CD4-positive, alpha-beta T cell treated with Interleukin-4 for 4 hours (primary cell): ENCODE data around the gene PTPRN2.
"Not testable (repeated sequence)": the region's sequence is repeated elsewhere in the genome, so short reads cannot be mapped to it uniquely, and the experiment has no call there.

Experiments used
- DNase-seq: peaks from one replicate; pipeline ENCODE4 v3.0.0-alpha.2; 2020

The PTPRN2 gene

DNA sequence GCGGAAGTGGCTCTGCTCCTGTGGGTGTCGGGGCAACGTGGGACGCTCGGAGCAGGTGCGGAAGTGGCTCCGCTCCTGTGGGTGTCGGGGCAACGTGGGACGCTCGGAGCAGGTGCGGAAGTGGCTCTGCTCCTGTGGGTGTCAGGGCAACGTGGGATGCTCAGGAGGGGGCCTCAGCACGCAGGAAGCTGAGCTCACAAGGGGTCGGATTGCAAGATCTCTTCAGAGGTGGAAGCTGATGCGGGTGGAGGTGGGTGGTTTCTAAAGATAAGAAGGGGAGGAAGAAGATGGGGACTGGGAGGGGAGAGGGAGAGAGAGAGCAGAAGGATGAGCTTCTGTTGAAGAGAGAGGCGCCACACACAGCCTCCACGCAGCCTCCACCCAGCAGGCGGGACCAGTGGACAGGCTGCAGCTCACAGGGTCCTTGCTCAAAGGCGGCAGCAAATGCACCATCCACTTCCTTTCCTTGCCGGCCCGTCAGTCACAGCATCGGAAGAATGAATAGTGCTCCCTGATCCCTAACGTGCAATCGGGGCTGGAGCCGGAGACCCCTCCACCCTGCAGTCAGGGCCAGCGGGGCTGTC is 78.7 kb downstream of the PTPRN2 start:
- no peak for DNase-seq

DNA sequence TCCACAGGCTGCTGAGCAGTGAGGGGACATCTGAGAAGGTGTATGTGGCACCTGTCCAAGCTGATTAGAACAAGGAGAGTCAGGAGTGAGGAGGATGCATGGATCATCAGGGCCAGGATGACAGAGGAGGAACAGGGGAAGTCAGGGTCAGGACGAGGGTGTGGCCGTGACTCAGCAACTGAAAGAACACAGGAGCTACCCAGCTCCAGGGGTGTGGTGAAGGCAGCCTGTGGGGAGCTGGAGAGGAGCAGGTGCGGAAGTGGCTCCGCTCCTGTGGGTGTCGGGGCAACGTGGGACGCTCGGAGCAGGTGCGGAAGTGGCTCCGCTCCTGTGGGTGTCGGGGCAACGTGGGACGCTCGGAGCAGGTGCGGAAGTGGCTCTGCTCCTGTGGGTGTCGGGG is 79.3 kb downstream of the PTPRN2 start:
- not testable (repeated sequence) for DNase-seq

DNA sequence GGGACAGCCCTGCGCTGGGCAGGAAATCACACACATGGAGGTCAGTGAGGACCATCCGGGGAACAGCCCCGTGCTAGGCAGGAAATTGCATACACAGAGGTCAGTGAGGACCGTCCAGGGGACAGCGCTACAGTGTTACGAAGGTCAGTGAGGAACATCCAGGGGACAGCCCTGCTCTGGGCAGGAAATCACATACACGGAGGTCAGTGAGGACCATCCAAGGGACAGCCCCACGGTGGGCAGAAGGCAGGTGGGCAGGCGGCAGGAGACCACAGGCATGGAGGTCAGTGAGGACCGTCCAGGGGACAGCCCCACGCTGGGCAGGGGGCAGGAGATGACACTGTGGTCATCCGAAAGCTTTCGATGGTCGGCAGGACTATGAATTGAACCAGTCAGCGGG is 79.7 kb downstream of the PTPRN2 start:
- DNase-seq = no peak

DNA sequence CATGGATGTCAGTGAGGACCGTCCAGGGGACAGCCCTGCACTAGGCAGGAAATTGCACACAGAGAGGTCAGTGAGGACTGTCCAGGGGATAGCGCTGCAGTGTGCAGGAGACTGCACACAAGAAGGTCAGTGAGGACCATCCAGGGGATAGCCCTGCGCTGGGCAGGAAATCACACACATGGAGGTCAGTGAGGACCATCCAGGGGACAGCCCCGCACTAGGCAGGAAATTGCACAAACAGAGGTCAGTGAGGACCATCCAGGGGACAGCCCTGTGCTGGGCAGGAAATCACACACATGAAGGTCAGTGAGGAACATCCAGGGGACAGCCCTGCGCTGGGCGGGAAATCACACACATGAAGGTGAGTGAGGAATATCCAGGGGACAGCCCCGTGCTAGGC is 80.4 kb downstream of the PTPRN2 start:
- not testable (repeated sequence) for DNase-seq

DNA sequence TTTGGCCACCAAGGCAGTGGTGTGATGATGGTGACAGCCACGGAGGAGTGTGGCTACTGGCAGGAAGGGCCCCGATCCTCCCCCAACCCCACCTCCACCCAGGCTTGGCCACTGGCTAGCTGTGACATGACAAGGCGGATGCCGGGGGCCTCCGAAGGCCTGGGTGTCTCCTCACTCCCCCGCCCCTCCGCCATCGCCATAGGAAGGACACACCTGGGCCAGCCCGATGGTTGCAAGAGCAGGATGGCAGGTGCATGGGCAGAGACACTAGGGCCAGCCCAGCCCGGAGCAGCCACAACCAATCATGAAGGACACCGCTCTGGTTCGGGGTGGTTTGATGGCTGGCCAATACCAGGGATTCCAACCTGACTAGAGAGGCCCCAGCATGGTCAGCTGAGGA is 81.0 kb downstream of the PTPRN2 start:
- DNase-seq = no peak

DNA sequence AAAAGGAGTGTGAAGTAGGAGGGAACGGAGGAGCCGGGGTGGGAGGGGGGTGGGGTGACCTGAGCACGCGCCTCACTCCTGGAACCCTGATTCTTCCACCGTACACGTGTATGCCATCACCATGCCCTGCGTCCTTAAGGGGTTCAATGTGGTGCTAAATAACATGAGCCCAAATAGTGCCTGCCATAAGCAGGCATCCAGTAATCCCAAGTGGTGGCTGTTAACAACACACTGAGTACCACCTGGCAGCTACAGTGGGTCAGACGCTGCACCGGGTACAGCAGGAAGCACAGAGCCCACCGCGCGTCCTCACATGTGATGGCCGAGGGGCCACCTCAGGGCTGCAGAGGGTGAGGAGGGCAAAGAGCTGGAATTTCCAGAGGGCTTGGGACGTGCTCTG is 81.9 kb downstream of the PTPRN2 start:
- DNase-seq = no peak

DNA sequence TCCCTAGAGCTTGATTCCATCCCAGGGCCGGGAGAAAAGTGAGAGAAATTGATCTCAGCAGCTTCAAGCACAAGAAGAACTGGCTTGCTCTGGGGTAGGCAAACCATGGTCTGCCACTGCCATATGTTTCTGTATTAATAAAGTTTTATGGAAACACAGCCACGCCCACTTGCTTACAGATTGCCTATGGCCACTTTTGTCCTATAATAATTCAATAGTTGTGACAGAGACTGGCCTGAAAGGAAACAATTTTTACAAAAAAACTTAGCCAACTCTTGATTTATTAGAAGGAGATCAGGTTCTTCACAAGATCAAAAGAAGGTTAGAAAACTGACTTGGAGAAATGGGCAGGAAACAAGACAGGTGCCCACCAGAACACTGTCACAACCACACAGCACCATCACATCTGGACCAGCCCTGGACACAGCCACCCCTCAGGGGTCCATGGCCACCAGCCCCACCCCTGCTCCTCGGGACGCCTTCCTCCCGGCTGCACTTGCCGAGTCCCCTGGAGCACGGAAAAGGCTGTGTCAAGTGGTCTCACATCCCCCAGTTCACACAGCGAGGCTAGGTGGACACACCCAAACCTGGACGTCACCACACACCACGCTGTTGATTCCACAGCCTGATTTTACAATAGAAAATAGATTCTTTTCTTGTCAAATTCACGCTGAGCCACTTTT is 85.4 kb downstream of the PTPRN2 start:
- DNase-seq = no peak

DNA sequence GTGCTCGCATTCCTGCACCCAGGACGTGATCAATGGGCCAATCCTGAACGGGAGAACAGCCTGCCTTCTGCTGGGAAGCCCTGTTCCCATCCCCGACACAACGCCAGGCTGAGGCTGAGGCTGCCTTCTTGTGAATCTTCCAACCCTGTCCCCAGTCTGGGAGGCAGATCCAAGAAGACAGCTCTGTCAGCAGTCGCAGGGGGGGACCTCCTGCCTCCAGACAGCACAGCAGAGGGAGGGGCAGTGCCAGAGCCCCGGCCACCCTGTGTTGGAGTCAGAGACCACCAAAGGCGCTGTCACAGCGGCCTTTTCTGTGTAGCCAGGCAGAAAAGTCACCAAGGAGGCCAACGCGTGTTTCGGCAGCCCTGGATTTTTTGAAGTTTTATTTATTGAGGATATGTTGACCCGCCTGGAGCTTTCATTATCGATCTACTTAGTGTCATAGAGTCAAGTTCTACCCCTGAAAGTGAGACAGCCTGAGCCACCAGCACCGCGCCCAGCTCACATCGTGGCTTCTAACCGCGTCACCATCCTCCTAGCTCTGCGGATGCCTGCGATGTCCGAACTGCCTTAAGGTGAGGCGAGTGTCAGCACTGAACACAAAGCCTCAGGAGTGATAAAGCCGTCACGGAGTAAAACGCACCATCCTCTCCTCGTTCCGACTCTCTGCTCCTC is 86.1 kb downstream of the PTPRN2 start:
- DNase-seq = no peak

DNA sequence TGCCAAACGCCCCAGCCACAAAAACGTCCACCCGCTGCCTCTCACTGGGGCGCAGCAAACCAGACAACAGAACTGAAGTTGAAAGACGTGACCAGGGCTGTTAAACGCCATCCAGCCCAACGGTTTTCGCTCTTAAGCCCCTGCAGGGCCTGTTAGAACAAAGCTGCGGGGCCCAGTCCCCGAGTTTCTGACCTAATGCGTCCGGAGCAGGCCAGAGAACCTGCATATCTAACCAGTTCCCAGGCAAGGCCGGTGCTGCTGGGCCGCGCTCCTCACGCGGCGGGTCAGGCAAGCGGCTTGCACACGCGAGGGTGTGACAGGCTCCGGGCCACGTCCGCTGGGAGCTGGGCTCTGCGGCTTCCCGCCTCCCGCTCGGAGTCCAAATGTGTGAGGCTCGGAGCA is 87.0 kb downstream of the PTPRN2 start:
- no peak for DNase-seq

DNA sequence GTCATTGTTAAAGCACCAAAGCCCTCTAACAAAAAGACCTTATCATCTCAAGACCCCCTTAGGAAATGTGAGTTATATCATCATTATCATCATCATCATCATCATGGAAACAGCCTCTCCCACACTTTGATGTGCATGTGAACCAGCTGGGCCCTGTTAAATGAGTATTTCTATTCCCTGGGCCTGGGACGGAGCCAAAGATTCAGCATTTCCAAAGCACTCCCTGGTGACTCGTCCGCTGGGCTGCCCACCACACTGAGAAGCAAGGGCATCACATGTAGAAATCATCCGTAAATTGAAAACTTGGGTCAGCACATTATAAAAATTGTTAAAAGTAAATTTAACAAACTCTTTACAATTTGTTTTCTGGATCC is 88.6 kb downstream of the PTPRN2 start:
- DNase-seq = no peak

DNA sequence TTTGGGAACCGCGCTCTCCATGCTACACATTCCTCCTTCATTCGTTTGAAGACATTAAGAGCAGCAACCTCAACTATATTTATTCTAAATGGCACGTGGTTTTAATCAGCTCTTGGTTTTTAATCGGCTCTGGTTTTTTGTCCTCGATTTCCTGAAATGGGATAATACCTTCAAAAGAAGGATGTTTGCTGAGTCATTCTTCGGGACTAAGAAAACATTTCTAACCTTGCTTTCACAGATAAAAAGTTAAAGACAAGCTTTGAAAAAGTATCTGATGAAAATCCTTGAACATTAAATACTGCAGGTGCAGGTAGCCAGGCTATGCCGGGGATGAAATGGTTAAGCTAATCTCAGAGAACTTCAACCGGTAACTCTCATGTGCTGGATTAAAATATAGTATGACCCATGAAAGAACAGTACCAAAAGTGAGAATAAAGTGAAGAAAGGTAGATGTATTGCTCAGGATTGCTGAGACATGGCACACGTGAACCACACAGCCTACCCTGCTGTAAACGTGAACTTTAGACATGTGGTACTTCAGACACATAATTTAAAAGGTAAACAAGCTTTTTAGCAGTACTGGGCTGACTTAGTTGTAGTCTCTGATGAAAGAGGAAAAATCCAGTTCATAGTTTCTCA is 89.1 kb downstream of the PTPRN2 start:
- no peak for DNase-seq

DNA sequence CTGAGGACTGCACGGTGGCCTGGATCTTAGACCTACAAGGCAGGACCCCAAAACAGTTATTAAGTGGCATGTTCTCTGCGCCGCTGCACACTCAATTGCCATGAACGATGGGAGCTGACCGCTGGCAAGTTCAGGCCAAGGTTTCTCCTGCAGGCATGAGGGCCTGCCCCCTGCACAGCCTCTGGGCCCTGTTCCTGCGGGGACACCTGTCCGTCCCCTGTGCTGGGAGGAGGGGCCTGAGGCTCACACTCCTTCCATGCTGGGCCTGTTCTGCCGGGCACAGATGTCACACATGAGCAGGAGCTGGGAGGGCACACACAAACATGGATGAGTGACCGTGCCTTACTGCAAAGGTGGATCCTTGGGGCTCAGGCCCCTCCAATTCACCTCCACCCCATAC is 90.0 kb downstream of the PTPRN2 start:
- DNase-seq = no peak

DNA sequence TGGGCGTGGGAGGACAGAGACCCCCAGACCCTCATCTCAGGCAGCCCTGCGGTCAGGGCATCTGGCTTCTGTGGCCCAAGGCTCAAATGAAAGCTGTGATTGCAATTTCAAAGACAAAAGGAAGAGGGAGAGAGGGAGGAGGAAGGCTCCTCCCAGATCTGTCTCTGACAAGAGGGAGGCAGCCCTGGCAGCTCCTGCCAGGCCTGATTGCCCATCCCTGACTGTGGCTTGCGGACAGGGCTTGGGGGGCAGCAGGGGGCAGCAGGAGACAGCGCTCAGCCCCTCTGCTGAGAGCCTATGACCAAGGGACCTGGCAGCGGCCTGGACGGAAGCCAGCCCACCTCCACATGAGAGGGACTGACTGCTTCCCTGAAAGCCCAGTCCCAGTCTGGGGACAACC is 91.8 kb downstream of the PTPRN2 start:
- DNase-seq = no peak

DNA sequence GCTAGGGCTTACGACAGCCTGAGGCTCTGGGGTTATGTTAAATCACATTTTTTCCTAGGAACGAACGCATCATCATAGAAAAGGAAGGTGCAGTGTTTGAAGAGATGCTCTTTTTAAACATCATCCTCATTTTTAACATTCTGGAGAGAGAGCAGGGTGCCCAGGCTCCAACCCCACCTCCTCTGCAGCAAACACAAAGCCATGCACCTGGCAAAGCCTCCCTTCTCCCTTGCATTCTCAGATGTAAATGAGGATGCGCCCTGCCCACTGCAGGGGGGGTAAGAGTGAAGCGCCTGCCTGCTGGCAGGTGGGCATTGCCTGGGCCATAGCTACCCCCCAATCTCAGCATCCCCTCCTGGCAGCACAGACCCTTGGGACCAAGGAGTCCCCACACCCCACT is 92.4 kb downstream of the PTPRN2 start:
- DNase-seq = no peak

DNA sequence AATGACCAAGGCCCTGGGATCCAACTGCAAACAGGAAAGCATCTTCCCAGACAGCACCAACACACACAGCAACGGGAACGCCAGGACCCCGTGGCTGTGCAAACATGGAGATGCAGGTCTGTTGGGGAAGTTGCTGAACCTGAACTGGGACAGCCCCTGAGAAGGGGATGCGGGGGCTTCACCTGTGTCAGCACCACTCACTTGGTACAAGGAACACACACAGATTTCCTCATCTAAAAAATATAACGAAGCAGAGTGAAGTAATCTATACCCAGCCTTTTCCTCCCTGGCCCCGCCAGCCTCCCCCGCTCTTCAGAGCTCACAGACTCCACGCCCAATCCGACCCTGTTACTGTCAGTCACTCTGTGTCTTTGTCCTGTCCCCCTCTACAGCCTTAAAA is 93.0 kb downstream of the PTPRN2 start:
- DNase-seq = no peak

DNA sequence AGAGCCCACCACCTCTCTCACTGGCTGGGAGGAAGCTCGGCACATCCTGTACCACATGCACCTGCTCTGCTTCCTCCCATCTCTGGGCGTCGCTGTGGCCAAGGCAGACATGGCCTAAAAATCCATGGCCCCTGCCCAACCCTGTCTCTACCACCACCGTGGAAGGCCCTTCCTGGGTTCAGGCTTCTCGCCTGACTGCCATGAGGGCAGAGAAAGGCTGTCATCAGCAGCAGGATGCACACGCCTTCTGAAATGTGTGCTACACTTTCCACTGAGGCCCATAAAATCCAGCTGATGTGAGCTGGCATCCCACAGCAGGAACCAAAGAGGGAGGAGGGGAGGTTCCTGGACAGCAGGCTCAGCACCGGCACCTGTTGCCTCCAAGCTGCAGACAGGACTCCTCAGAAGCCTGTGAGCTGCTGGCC is 93.4 kb downstream of the PTPRN2 start:
- no peak for DNase-seq

DNA sequence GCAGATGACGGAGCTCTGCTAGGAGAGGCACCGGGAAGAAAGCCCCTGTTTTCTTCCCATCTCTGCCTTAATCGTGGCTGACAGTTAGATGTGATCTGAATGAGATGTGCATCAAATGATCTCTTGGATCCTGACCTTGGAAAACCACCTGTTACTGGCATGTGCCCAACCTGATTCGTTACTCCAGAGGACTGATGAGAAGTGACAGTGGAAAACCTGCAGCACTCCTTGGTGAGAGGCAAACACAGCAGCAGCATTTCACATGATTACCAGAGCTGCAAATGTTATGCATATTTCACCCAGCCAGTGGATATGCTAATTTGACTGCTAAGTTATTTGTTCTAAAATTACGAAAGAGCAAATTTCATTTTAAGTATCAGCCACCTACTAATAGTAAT is 95.3 kb downstream of the PTPRN2 start:
- DNase-seq = no peak

DNA sequence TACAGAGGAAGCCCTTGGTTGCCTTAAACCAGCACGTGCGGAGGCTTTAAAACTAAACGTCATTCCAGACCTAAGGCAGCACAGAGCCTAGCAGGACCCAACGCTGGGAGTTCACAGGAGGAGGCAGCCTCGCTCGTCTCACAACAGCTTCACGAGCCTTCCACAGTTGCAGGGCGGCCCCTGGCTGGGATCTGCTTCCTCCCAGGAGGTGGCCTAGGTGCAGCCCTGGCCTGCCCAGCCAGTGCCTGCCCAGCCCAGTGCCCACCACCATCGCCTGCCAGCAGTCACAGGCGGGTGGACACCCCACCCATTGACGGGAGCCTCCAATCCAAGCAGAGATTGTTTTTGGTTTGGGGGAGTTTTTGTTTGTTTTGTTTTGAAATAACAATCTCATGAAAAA is 96.5 kb downstream of the PTPRN2 start:
- DNase-seq = no peak

DNA sequence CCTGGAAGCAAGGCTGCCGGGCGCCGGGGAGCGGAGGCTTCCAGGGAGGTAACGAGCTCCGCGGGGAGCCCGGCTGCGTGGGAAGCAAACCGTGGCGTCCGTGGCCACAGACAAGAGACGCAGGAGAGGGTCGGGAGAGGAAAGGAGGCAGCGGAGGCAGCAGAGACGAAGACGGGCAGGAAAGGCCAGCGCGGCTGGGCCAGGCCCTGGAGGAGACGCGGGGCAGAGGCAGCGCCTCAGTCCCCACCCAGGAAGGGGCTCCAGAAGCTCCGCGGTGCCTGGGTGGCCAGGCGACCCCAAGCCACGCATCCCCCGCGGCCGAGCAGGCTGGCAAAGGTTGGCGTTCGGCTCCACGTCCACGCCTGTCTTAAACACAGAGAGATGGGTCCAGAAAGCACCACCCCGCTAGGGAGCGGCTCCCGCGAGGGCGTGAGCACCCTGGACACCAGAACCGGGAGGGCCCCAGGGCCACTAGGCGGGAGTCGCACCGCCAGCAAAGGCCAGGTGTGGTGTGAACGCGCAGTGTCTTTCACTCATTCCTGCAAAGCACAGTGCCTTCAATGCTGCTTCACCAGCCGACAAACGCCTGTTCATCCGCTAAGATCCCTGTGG is 97.3 kb downstream of the PTPRN2 start:
- no peak for DNase-seq

DNA sequence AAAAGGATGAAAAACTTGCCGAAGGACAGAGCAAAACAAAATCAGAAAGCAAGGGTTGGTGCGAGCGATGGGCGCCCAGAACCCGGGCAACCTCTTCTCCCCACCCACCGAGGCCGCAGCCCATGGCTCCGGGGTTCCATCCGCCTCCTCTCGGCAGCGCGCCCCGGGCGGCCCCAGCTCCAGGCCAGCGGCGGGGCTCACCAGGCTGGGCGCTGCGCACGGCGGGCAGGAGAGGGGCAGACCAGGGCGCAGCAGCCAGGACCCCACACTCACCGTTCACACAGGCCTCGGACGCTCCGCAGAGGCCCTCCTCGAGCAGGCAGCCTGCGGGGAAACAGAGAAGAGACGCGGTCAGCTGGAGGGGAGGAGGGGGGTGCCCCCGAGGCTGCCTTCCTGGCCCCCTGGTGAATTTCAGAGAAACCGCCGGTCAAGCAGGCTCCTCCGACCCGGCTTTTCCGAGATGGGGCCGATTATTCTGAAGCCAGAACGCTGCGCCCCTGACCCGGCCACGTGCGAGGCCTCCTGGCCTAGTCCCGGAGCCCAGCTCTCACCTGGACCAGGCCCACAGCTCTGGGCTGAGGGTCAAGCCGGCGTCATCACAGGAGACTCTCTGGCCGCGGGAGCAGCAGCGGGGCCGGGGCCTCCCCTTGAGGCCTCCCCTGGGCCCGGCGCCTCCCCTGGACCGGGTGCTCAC is 98.0 kb downstream of the PTPRN2 start:
- no peak for DNase-seq

DNA sequence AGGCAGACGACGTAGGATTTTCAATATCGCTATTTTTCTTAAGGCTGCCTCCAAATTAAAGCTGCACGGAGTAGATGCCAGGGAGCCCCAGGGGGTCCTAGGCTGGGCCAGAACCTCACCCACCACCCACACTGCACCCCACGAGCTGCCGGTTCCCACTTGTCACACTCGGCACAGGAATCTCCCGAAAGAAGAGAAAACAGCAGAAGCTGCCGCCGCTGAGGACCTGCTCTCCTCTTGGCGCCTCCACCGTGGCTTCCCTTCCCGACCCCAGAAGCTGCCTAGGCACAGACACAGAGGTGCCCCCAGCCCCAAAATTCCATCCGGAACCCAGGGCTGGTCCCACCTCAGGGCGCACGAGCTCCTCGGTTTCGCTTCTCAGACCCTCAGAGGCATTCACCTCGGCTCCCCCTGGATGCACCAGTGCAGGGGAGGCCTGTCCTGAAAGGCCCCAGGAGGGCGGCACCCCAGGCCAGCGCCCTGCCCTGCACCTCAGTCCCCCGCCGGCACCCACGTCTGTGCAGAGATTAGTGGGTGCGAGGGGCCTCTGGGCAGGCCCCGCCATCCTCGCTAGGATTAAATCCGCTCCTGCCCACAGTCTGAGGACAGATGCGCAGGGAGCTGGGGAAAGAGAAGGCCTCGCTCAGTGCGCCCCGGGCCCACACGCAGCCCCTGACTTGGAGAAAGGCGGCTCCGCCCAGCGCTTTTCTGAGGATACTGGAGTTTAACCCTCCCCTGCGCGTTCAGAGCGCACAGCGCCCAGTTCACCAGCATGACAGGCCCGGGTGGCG is 99.2 kb downstream of the PTPRN2 start:
- no peak for DNase-seq

DNA sequence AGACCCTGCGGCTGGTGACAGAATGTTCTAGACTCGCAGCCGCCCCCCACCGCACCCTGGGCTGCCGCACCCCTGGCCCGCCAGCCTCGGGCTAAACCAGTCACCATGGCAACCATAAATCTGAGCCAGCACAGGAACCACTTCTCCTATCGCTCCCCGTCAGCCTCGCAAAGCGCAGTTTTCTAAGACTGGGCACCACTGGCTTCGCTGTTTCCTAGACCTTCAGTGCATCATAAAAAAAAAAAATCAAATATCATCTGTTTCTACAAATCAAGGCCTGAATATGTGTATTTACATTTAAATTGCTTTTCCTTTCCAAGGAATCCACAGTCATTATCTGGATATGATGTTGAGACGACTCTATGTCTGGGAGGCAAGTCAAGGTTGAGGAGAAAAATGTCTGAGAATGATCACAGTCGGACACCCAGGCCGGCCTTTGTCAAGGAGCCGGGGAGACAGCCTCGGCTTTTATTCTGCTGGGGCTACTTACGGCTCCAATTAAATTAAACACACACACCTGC is 99.9 kb downstream of the PTPRN2 start:
- DNase-seq = no peak
